WTC11 (cell line): ENCODE data around the gene PCSK5. TPM values are rescaled to one million over a fixed set of nuclear protein-coding genes. Genes with fewer than 3 reads are reported as not detected.

Source experiments
- ATAC-seq: fragments of 200-7000 bp; cut with Tn5 transposase; 2 replicates; pipeline ENCODE4 v1.10.0; 2021; ENCODE audit warnings: mild to moderate bottlenecking, moderate library complexity
- CTCF ChIA-PET: fragments of 300-600 bp; sonication (Branson Sonifier 250); formaldehyde crosslinking; loops from one replicate; lab custom pipeline; 2021; ENCODE audit warnings: antibody characterized with exemption; lab: Charles Lee
- POLR2A ChIA-PET: fragments of 350-600 bp; sonication (Branson Sonifier 250); formaldehyde crosslinking; loops from one replicate; lab custom pipeline; 2021; ENCODE audit warnings: antibody characterized with exemption; lab: Charles Lee
- DNase-seq: peaks from one replicate; pipeline ENCODE4 v3.0.0; 2021; ENCODE audit warnings: low spot score
- H3K27ac Mint-ChIP-seq: 2 replicates; pipeline ENCODE4 v1.8.0; 2021; ENCODE audit warnings: mixed read lengths
- H3K27me3 Mint-ChIP-seq: 2 replicates; pipeline ENCODE4 v1.8.0; 2021; ENCODE audit warnings: low read depth, mild to moderate bottlenecking, moderate library complexity, mixed read lengths
- H3K36me3 Mint-ChIP-seq: 2 replicates; pipeline ENCODE4 v1.8.0; 2021; ENCODE audit warnings: mixed read lengths
- H3K4me1 Mint-ChIP-seq: 2 replicates; pipeline ENCODE4 v1.8.0; 2022; ENCODE audit warnings: mixed read lengths
- H3K4me3 Mint-ChIP-seq: 2 replicates; pipeline ENCODE4 v1.8.0; 2021; ENCODE audit warnings: mild to moderate bottlenecking, moderate library complexity, mixed read lengths
- H3K9me3 Mint-ChIP-seq: 2 replicates; pipeline ENCODE4 v1.8.0; 2021; ENCODE audit warnings: mixed read lengths
- CDX4 ChIP-seq: fragments of 250-450 bp; sonication (Bioruptor Pico); IDR thresholded peaks from 2 replicates; pipeline ENCODE4 v1.9.0; 2021; ENCODE audit warnings: moderate library complexity, mild to moderate bottlenecking, inconsistent platforms, borderline replicate concordance
- E2F5 ChIP-seq: sonication (generic); formaldehyde crosslinking; IDR thresholded peaks from 2 replicates; pipeline ENCODE4 v1.8.1; 2022; ENCODE audit warnings: mild to moderate bottlenecking, moderate library complexity, missing genetic modification reagents
- ESRRA ChIP-seq: sonication (generic); formaldehyde crosslinking; IDR thresholded peaks from 2 replicates; pipeline ENCODE4 v1.8.1; 2022; ENCODE audit warnings: mild to moderate bottlenecking, missing genetic modification reagents, borderline replicate concordance
- FOXJ3 ChIP-seq: sonication (generic); formaldehyde crosslinking; IDR thresholded peaks from 2 replicates; pipeline ENCODE4 v1.9.0; 2021; ENCODE audit warnings: missing genetic modification reagents, mild to moderate bottlenecking, borderline replicate concordance
- GRHL2 ChIP-seq: fragments of 250-450 bp; sonication (Bioruptor Pico); IDR thresholded peaks from 2 replicates; pipeline ENCODE4 v1.8.0; 2022; ENCODE audit warnings: mild to moderate bottlenecking, moderate library complexity; ENCODE audit not compliant: insufficient replicate concordance, severe bottlenecking
- HMGXB4 ChIP-seq: sonication (generic); formaldehyde crosslinking; IDR thresholded peaks from 2 replicates; pipeline ENCODE4 v1.8.1; 2023; ENCODE audit warnings: mild to moderate bottlenecking, moderate library complexity, missing genetic modification reagents
- PREB ChIP-seq: sonication (generic); formaldehyde crosslinking; IDR thresholded peaks from 2 replicates; pipeline ENCODE4 v1.8.1; 2022; ENCODE audit warnings: mild to moderate bottlenecking, missing genetic modification reagents, moderate library complexity, borderline replicate concordance
- PRRX2 ChIP-seq: fragments of 250-450 bp; sonication (Bioruptor Pico); IDR thresholded peaks from 2 replicates; pipeline ENCODE4 v1.8.0; 2021; ENCODE audit warnings: mild to moderate bottlenecking
- ZBTB43 ChIP-seq: sonication (generic); formaldehyde crosslinking; IDR thresholded peaks from 2 replicates; pipeline ENCODE4 v1.8.1; 2023; ENCODE audit warnings: mild to moderate bottlenecking, missing genetic modification reagents
- ZMAT4 ChIP-seq: fragments of 250-450 bp; sonication (Bioruptor Pico); IDR thresholded peaks from 2 replicates; pipeline ENCODE4 v1.9.0; 2021; ENCODE audit warnings: mild to moderate bottlenecking
- ZNF121 ChIP-seq: sonication (generic); formaldehyde crosslinking; IDR thresholded peaks from 2 replicates; pipeline ENCODE4 v1.8.0; 2023; ENCODE audit warnings: missing genetic modification reagents
- ZNF281 ChIP-seq: sonication (generic); formaldehyde crosslinking; IDR thresholded peaks from 2 replicates; pipeline ENCODE4 v1.8.0; 2023; ENCODE audit warnings: mild to moderate bottlenecking, missing genetic modification reagents
- ZNF396 ChIP-seq: fragments of 250-450 bp; sonication (Bioruptor Pico); IDR thresholded peaks from 2 replicates; pipeline ENCODE4 v1.8.0; 2021; ENCODE audit warnings: mild to moderate bottlenecking, moderate library complexity, borderline replicate concordance
- ZNF532 ChIP-seq: fragments of 250-450 bp; sonication (Bioruptor Pico); IDR thresholded peaks from 2 replicates; pipeline ENCODE4 v1.9.0; 2021; ENCODE audit warnings: mild to moderate bottlenecking, borderline replicate concordance
- total RNA-seq: library from RNA; stranded (reverse); gene quantifications from 3 replicates; pipeline ENCODE4 v1.2.3, GENCODE V29; 2021

PCSK5 gene
- total RNA-seq, 1 experiment from 2014 or later: 30.6 TPM

- ATAC-seq (no peak), DNase-seq (no peak)
- ChIA-PET CTCF (no interaction called here), POLR2A (no interaction called here)
- no peak overlapping the region for H3K27ac Mint-ChIP-seq
- H3K9me3 Mint-ChIP-seq: peaks cover 4% of the 10 kb centered on the region
- 0 out of 2 replicates have a peak, but pooled peaks cover 2% of the 10 kb centered on the region for H3K4me1 Mint-ChIP-seq
- no peak overlapping the region for H3K4me3 Mint-ChIP-seq
- H3K36me3 Mint-ChIP-seq: peaks cover 37% of the 10 kb centered on the region
- no peaks in the 10 kb centered on the region for H3K27me3 Mint-ChIP-seq
- TF ChIP-seq GRHL2 (no peak), ESRRA (no peak), ZNF121 (no peak), FOXJ3 (CRISPR knock-in tag) (no peak), ZNF532 (CRISPR knock-in tag) (no peak), ZMAT4 (CRISPR knock-in tag) (no peak), ZNF281 (no peak), PREB (CRISPR knock-in tag) (no peak), ZBTB43 (CRISPR knock-in tag) (no peak), CDX4 (CRISPR knock-in tag) (no peak), ZNF396 (CRISPR knock-in tag) (no peak), E2F5 (CRISPR knock-in tag) (no peak), PRRX2 (CRISPR knock-in tag) (no peak), HMGXB4 (CRISPR knock-in tag) (no peak)
These were observed 287.5 kb downstream of the PCSK5 start for GRCh38 chr9:76177931-76178330.
